Measurements from ENCODE around the gene LRRC30. TPM values are rescaled to one million over a fixed set of nuclear protein-coding genes. Genes with fewer than 3 reads are reported as not detected.
A peak's percentile ranks its signal among the peaks of the same experiment; 100 is the strongest.

The LRRC30 gene
- polyA plus RNA-seq, 1 donor (not counting 4 experiments of a cell fraction or from before 2014, with no cell fraction given): not detected

DNA sequence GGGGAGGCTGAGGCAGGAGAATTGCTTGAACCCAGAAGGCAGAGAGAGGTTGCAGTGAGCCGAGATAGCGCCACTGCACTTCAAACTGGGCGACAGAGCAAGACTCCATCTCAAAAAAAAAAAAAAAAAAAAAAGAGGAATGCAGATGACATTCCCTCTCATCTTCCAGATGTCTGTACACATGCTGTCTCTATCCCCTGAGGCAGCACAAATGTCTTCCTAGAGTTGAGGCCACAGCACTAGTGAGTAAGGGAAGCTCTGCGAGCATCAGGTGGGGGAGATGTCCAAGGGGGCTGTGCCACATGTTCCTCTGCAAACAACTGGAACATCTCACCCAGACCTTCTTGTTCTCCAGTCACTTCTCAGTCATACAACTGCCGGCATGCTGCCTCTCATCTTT, 35.6 kb upstream of the LRRC30 start:
- dilution Hi-C loops (cut with MboI; ENCODE audit: extremely low pct_ligation_motif_present, low sequenced_read_pairs): loop anchor here (25.0 kb wide), 1 partner anchor 158 kb away; no protein-coding TSS in a partner anchor

DNA sequence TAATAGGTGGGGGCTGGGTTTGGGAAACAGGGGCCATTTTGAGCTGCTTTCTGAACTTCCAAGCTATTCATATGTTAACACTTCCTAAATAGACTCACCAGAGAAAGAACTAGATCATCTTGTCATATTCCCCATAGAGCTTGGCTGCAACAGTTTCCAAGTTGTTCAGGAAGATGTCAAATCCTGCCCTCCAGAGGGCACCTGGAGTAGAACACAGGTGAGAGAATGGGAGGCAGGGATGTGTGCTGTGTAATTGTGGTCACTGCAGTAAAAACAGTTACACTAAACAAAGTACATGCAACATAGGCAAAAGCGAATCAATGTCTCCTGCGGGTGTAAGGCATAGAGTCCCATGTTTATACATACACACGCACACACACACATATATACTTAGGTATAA, 34.5 kb upstream of the LRRC30 start:
- dilution Hi-C loops (cut with MboI; ENCODE audit: extremely low pct_ligation_motif_present, low sequenced_read_pairs): loop anchor here (25.0 kb wide), 1 partner anchor 159 kb away; no protein-coding TSS in a partner anchor

More for the DNA sequence above, 35.6 kb upstream of the LRRC30 start:
- DNase-seq (ENCODE audit: low read depth, low spot score) (no peak), FAIRE-seq (no peak)
- Histone ChIP-seq H3K4me3 (ENCODE audit: control insufficient read depth in 2 of 3, extremely low read depth in 1 of 3, insufficient read depth in 2 of 3, low read depth in 1 of 3, low read length in 3 of 3) (no peak overlapping the region), H3K27me3 (ENCODE audit: control insufficient read depth, extremely low read depth, insufficient read depth, low read length) (no peaks in the 10 kb centered on the region), H2AFZ (ENCODE audit: control insufficient read depth, low read length) (no peak overlapping the region), H3K27ac (ENCODE audit: control insufficient read depth, insufficient read depth, low read length) (no peak overlapping the region), H3K9me3 (ENCODE audit: control insufficient read depth, low read depth, low read length) (no peaks in the 10 kb centered on the region), H3K4me1 (ENCODE audit: control insufficient read depth, extremely low read depth, insufficient read depth, low read length) (no peaks in the 10 kb centered on the region), H3K9ac (ENCODE audit: control insufficient read depth, extremely low read depth, insufficient read depth, low read length) (no peak overlapping the region), H3K9me1 (ENCODE audit: control insufficient read depth, extremely low read depth, insufficient read depth, low read length) (no peaks in the 10 kb centered on the region), H3K36me3 (ENCODE audit: control insufficient read depth in 2 of 2, extremely low read depth in 1 of 2, insufficient read depth in 2 of 2, low read length in 2 of 2) (no peaks in the 10 kb centered on the region), H3K79me2 (ENCODE audit: control insufficient read depth, insufficient read depth, low read length) (no peaks in the 10 kb centered on the region), H3K4me2 (ENCODE audit: control insufficient read depth, extremely low read depth, insufficient read depth, low read depth, low read length) (no peak overlapping the region), H4K20me1 (ENCODE audit: control insufficient read depth, extremely low read depth, insufficient read depth, low read length) (no peaks in the 10 kb centered on the region)
- TF ChIP-seq EZH2 (IDR thresholded peaks at IDR 0.05; ENCODE audit: low read length): no peak
- TF ChIP-seq, protein P1, sequence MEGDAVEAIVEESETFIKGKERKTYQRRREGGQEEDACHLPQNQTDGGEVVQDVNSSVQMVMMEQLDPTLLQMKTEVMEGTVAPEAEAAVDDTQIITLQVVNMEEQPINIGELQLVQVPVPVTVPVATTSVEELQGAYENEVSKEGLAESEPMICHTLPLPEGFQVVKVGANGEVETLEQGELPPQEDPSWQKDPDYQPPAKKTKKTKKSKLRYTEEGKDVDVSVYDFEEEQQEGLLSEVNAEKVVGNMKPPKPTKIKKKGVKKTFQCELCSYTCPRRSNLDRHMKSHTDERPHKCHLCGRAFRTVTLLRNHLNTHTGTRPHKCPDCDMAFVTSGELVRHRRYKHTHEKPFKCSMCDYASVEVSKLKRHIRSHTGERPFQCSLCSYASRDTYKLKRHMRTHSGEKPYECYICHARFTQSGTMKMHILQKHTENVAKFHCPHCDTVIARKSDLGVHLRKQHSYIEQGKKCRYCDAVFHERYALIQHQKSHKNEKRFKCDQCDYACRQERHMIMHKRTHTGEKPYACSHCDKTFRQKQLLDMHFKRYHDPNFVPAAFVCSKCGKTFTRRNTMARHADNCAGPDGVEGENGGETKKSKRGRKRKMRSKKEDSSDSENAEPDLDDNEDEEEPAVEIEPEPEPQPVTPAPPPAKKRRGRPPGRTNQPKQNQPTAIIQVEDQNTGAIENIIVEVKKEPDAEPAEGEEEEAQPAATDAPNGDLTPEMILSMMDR (optimal IDR thresholded peaks at IDR 0.05 in 1 of 3, IDR thresholded peaks at IDR 0.05 in 1 of 3, conservative IDR thresholded peaks at IDR 0.05 in 1 of 3; ENCODE audit: extremely low read depth in 1 of 3, insufficient read depth in 2 of 3, low read length in 3 of 3): no peak

More for the DNA sequence above, 34.5 kb upstream of the LRRC30 start:
- Histone ChIP-seq H3K9me1 (ENCODE audit: control insufficient read depth, extremely low read depth, insufficient read depth, low read length) (no peaks in the 10 kb centered on the region), H3K4me1 (ENCODE audit: control insufficient read depth, extremely low read depth, insufficient read depth, low read length) (no peaks in the 10 kb centered on the region), H3K9me3 (ENCODE audit: control insufficient read depth, low read depth, low read length) (no peaks in the 10 kb centered on the region), H3K79me2 (ENCODE audit: control insufficient read depth, insufficient read depth, low read length) (no peaks in the 10 kb centered on the region), H3K9ac (ENCODE audit: control insufficient read depth, extremely low read depth, insufficient read depth, low read length) (no peak overlapping the region), H4K20me1 (ENCODE audit: control insufficient read depth, extremely low read depth, insufficient read depth, low read length) (no peaks in the 10 kb centered on the region), H3K4me3 (ENCODE audit: control insufficient read depth in 2 of 3, extremely low read depth in 1 of 3, insufficient read depth in 2 of 3, low read depth in 1 of 3, low read length in 3 of 3) (no peak overlapping the region), H3K27me3 (ENCODE audit: control insufficient read depth, extremely low read depth, insufficient read depth, low read length) (no peaks in the 10 kb centered on the region), H2AFZ (ENCODE audit: control insufficient read depth, low read length) (no peak overlapping the region), H3K27ac (ENCODE audit: control insufficient read depth, insufficient read depth, low read length) (no peak overlapping the region), H3K36me3 (ENCODE audit: control insufficient read depth in 2 of 2, extremely low read depth in 1 of 2, insufficient read depth in 2 of 2, low read length in 2 of 2) (no peaks in the 10 kb centered on the region), H3K4me2 (ENCODE audit: control insufficient read depth, extremely low read depth, insufficient read depth, low read depth, low read length) (no peak overlapping the region)
- DNase-seq (ENCODE audit: low read depth, low spot score) (no peak), FAIRE-seq (no peak)
- TF ChIP-seq, protein P1 (optimal IDR thresholded peaks at IDR 0.05 in 1 of 3, IDR thresholded peaks at IDR 0.05 in 1 of 3, conservative IDR thresholded peaks at IDR 0.05 in 1 of 3; ENCODE audit: extremely low read depth in 1 of 3, insufficient read depth in 2 of 3, low read length in 3 of 3): peak; percentile 21 to 57 (median 43)
- no peak for TF ChIP-seq EZH2 (IDR thresholded peaks at IDR 0.05; ENCODE audit: low read length)

Data from keratinocyte (primary cell).